HG03135 (cell line): ENCODE measurements around the gene OR8H2.
"Not testable (repeated sequence)": the region's sequence is repeated elsewhere in the genome, so short reads cannot be mapped to it uniquely, and the experiment has no call there.

Source experiments
- ATAC-seq: cut with Tn5 transposase; IDR thresholded peaks from one replicate; pipeline ENCODE4 v1.9.1; 2021; ENCODE audit warnings: mild to moderate bottlenecking, moderate library complexity; ENCODE audit not compliant: unreplicated experiment

Gene OR8H2

GRCh38 chr11:56103210-56103737 lies at the start of gene OR8H2:
Gene OR8H2, plus strand, starts transcription at chr11:56103687. Its CDS starts 1,356 bp downstream, at chr11:56105043.
- no peak for ATAC-seq

- not testable (repeated sequence) for ATAC-seq
These were observed 47.1 kb upstream of the OR8H2 start for GRCh38 chr11:56056366-56056765.

GRCh38 chr11:56057661-56058237 lies 45.7 kb upstream of the OR8H2 start:
- not testable (repeated sequence) for ATAC-seq

GRCh38 chr11:56058260-56058780 lies 45.2 kb upstream of the OR8H2 start:
- ATAC-seq, result not testable (repeated sequence)

- no peak for ATAC-seq
These were observed 36.5 kb upstream of the OR8H2 start for GRCh38 chr11:56066980-56067379.

- no peak for ATAC-seq
These were observed 13.8 kb upstream of the OR8H2 start for GRCh38 chr11:56089697-56090096.

GRCh38 chr11:56093008-56093407 lies 10.5 kb upstream of the OR8H2 start, which contains the start of gene OR8I2:
Gene OR8I2, plus strand, starts transcription at chr11:56093308. Its CDS starts 0 bp downstream, at chr11:56093308.
- no peak for ATAC-seq

- no peak for ATAC-seq
These were observed 18.6 kb downstream of the OR8H2 start, which contains the start of gene OR8H3 for GRCh38 chr11:56122073-56122472. Gene OR8H3, plus strand, starts transcription at chr11:56122373. Its CDS starts 0 bp downstream, at chr11:56122373.

- ATAC-seq, result no peak
These were observed 36.7 kb downstream of the OR8H2 start, which contains the start of gene OR8J3 for GRCh38 chr11:56140151-56140661. Gene OR8J3, minus strand, starts transcription at chr11:56140201. Its CDS starts 2,483 bp downstream, at chr11:56137718.

GRCh38 chr11:56143681-56144080 lies 40.2 kb downstream of the OR8H2 start:
- ATAC-seq, result not testable (repeated sequence)

GRCh38 chr11:56151376-56151775 lies 47.9 kb downstream of the OR8H2 start:
- ATAC-seq, result no peak

GRCh38 chr11:56152333-56152732 lies 48.8 kb downstream of the OR8H2 start:
- ATAC-seq, result no peak
